HG02840 (cell line): ENCODE measurements around the gene POP5.
"Not testable (repeated sequence)": the region's sequence is repeated elsewhere in the genome, so short reads cannot be mapped to it uniquely, and the experiment has no call there.

ENCODE experiments used
- ATAC-seq: cut with Tn5 transposase; IDR thresholded peaks from one replicate; pipeline ENCODE4 v1.9.1; 2021; ENCODE audit warnings: mild to moderate bottlenecking, moderate library complexity, moderate number of reproducible peaks; ENCODE audit not compliant: unreplicated experiment, low FRiP score

The POP5 gene, protein sequence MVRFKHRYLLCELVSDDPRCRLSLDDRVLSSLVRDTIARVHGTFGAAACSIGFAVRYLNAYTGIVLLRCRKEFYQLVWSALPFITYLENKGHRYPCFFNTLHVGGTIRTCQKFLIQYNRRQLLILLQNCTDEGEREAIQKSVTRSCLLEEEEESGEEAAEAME

DNA sequence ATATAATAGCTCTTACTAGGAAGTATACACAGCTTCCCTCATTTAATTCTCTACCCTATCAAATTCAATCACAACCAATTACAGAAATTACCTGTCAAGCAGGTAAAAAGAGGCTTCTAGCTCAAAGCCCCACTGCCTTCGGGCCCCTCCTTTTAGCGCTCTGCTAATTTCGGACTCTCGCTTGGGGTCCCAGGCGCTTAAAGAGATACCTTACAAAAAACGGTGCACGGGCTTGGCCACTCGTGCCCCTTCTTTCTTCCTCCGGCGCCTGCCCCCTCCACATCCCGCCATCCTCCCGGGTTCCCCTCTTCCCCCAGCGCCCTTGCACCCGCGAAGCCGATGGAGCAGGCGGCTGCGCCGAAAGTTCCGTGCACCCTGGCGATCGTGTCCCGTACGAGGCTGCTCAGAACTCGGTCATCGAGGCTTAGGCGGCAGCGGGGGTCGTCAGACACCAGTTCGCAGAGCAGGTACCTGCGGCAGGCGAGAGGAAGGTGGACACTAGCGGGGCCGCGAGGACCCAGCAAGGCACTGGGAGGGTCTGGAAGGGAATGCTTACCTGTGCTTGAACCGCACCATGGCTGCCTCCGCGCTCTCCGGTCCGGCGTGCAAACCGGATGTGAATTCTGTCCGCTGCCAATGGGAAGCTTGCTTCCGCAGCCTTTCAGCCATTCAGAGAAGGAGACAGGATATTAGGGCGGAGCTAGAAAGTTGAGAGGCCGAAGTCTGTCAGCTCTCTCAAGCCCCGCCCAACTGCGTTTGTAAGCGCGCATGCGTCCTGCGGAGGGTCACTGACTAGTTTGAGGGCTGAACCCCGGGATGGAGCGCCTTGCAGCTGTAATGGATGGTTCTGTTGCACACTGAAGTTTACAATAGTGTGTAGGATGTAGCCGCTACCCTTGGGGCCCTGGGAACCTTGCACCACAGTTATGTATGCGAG lies at the start of gene POP5:
TSS of gene POP5 (minus strand) at position 616 of the 937 bp plus-strand sequence. CDS start at position 576, 40 bp downstream.
- ATAC-seq = peak; percentile 95

DNA sequence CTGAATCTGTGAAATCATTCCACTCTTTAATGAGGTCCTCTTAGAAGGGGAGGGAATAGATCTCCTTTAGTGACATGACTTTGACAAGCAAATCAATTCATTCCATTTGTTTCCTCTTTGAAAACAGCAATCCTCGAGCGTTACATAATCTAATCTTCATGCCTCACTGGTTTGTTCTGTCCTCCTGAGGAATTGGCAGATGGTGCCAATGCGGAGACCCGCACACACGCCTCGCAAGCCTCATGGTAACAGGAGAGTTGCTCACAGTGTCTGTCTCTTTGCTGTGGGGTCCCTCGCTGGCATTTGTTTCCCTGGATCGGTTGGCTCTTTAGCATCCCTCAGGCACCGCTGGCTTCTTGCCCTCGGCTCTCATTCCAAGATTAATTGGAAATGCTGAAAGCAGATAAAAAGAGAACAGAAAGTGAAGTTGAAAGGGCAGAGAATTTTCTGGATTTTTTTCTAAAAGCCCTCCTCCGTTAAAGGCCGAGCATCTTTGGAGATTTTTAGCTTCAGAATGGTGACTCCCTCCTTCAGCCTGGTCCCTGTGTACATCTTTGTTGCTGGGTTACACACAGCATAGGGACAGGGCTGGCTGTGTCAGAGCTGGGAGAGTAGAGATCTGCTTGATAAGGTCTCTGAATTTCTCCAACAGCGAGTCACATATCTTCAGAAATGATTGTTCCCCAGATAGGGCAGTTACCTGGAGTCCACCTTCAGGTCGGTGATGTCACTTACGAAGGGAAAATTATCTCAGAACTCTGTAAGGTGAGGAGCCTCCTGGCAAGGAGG lies 49.1 kb upstream of the POP5 start:
- no peak for ATAC-seq

DNA sequence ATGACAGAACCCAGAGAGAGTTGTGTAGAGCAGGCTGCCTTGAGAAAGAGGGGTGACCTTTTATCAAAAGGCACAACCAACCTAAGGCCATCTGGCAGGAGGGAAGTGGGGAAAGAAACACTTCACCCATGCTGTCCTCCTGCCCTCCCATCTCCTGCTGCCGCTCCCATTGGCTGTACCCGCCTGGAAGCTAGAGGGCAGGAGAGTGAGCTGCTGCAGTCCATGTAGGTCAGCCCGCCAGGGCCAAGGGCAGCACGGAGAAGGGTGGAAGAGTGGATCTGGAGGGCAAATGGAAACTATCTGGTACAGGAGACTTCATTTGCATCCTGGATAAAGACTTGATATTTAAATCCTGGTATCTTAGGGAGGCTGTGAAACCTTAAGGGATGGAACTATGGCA lies 47.7 kb upstream of the POP5 start:
- ATAC-seq = no peak

DNA sequence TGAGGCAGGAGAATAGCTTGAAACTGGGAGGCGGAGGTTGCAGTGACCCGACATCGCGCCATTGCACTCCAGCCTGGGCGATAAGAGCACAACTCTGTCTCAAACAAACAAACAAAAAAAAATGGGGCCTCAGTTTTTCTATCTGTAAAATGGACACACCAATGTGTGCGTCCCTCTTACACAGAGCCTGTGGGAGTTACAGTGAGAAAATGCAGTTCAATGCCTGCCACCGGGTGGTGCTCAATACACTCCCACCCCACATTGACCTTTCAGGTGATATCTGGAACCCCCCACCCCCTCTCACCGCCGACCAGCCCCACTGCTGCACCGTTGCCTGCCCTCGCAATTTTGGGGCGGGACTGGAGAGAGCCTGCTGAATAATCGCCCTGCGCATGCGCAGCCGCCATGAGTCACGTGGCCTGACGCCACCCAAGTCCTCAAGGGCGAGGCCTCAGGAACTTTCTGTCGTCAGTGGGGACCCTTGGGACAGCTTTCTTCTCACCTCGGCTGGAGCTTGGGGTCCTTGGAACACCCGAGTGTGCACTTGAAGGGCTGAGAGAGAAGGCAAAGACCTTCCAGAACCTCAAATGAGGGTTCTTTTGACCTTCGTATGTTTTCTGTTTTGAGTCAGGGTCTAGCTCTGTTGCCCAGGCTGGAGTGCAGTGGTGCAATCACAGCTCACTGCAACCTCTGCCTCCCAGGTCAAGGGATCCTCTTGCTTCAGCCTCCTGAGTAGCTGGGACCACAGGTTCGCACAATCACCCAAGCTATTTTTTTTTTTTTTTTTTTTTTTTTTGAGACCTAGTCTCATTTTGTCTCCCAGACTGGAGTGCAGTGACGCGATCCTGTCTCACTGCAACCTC lies 44.6 kb upstream of the POP5 start:
- no peak for ATAC-seq

DNA sequence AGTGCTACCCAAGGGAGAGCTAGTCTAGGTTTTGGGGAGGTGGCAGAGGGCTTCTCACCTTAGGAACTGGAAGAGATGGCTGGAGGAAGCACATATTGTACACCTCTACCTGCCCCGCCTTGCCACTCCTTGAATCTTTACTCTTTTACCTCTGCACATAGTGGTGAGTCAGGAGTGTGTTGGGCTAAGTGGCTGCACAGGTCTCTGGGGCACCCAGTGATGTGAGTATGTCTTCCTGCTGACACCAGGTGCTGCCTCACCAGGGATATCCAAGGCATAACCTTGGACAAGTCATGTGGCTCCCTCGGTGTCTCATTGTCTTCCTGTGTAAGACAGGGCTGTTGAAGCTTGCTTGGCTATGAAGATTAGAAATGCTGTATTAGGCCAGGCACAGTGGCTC lies 39.4 kb upstream of the POP5 start:
- no peak for ATAC-seq

DNA sequence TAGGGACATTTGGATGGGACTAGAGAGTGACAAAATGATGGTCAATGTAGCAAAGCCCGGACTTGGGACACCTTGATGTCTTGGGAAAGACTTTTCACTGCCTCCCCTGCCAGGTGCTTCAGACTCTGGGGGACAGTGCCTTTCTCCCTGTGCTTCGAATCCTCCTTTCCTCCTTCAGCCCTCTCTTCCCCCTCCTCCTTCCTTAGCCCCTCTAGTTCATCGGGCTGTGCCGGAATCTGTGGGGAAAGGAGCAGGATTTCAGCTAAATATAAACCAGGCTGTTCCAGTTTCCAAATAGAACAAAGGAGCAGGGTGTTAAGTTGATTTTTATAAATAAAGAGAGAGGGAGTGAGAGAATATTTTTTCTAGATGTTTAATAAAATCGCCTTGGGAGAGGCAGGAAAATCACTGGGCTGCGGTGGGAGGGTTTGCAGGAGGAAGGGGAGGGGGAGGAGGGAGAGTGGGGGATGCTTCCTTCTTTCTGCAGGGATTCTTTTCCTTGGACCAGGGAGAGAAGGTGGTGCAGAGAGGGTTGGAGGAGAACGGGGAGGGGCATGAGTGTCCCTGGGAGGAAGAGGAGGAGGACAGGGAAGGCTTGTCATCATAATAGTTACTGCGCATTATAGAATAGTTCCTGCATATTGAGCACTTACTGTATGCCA lies 37.9 kb upstream of the POP5 start:
- ATAC-seq = no peak

DNA sequence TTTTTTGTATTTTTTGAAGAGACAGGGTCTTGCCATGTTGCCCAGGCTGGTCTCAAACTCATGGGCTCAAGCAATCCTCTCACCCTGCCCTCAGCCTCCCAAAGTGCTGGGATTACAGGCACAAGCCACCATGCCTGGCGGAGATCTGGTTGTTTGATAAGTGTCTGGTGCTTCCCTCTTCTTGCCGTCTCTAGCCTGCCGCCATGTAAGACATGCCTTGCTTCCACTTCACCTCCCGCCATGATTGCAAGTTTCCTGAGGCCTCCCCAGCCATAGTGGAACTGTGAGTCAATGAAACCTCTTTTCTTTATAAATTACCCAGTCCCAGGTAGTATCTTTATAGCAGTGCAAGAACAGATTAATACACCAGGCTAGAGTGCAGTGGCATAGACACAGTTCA lies 36.6 kb upstream of the POP5 start:
- not testable (repeated sequence) for ATAC-seq

DNA sequence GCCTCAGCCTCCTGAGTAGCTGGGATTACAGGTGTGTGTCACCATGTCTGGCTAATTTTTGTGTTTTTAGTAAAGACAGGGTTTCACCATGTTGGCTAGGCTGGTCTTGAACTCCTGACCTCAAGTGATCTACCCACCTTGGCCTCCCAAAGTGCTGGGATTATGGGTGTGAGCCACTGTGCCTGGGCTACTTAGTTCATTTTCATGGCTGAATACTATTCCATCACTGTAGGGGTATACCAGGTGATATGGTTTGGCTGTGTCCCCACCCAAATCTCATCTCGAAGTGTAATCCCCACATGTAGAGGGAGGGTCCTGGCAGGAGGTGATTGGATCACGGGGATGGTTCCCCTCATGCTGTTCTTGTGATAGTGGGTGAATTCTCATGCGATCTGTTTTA lies 36.0 kb upstream of the POP5 start:
- ATAC-seq = not testable (repeated sequence)

DNA sequence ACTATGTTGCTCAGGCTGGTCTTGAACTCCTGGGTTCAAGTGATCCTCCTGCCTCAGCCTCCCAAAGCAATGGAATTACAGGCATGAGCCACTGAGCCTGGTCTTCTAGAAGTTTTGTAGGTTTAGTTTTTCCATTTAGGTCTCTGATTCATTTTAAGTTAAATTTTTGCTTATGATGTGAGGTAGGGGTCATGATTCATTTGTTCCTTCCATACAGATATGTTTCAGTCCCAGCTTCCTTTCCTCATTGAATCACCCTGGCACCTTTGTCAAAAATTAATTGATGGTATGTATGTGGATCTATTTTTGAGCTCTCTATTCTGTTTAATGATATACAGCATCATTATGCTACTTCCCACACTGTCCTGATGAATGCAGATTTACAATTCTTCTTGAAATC lies 33.6 kb upstream of the POP5 start:
- no peak for ATAC-seq

DNA sequence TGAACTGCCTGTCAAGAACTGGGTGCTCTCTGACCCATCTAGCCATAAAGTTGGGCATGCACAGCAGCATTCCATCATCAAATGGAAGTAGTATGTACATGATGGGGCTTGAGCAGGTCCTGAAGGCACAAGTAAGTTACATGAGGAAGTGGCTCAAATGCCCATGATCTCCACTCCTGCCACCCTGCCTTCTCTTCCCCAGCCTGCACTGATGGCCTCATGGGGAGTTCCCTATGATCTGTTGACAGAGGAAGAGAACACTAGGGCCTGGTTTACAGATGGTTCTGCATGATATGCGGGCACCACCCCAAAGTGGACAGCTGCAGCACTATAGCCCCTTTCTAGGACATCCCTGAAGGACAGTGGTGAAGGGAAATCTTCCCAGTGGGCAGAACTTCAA lies 30.3 kb upstream of the POP5 start:
- ATAC-seq = not testable (repeated sequence)

DNA sequence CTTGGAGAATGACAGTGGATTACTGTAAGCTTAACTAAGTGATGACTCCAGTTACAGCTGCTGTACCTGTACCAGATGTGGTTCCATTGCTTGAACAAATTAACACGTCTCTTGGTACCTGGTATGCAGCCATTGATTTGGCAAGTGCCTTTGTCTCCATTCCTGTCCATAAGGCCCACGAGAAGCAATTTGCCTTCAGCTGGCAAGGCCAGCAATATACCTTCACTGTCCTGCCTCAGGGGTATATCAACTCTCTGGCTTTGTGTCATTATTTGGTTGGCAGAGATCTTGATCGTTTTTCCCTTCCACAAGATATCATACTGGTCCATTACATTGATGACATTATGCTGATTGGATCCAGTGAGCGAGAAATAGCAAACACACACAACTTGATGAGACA lies 29.4 kb upstream of the POP5 start:
- no peak for ATAC-seq

DNA sequence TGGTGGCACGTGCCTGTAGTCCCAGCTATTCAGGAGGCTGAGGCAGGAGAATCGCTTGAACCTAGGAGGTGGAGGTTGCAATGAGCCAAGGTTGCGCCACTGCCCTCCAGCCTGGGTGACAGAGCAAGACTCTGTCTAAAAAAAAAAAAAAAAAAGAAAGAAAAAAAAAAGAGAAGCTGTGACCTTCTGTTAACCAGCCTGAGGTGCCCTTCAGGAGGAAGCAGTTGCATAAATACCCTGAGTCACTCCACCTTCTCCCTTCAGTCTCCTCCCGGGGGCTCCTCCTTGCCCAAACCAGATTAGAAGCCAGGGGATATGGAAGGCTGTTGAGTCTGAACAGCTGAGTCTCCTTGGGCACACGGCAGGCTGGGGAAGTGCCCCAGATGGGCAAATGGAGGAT lies 21.2 kb upstream of the POP5 start:
- not testable (repeated sequence) for ATAC-seq

DNA sequence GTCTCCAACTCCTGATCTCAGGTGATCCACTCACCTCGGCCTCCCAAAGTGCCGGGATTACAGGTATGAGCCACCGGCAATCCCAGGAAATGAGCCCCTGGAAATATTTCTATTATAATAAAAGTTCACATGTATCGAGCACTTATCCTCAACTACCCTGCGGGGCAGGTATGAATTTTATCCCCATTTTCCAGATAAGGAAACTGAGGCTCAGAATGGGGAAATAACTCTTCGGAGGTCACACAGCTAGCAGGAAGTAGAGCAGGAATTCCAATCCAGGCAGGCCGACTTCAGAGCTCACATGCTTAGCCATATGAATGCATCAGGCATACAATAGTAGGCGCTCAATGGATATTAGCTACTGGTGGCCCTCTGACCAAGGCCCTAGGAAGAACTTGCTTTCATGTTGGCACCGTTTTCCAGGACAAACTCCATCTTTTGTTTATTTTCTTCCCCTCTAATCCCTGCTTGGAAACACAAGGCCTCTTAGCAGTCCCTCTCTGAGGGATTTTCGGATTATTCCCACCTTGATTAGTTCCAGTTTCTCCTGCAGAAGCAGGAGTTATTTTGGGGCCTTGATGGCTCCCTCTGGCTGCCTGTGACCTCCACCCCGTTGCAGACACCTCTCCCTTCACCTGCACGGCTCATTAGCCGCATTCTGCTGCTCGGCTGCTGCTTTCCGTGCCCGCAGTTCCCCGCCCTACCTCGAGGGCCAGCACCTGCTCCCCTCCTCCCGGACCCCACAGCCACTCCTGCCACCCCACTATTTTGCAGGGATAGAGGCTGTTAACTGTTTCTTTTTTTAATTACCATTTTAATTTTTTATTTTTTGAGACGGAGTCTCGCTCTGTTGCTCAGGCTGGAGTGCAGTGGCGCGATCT lies 18.7 kb upstream of the POP5 start:
- ATAC-seq = no peak

DNA sequence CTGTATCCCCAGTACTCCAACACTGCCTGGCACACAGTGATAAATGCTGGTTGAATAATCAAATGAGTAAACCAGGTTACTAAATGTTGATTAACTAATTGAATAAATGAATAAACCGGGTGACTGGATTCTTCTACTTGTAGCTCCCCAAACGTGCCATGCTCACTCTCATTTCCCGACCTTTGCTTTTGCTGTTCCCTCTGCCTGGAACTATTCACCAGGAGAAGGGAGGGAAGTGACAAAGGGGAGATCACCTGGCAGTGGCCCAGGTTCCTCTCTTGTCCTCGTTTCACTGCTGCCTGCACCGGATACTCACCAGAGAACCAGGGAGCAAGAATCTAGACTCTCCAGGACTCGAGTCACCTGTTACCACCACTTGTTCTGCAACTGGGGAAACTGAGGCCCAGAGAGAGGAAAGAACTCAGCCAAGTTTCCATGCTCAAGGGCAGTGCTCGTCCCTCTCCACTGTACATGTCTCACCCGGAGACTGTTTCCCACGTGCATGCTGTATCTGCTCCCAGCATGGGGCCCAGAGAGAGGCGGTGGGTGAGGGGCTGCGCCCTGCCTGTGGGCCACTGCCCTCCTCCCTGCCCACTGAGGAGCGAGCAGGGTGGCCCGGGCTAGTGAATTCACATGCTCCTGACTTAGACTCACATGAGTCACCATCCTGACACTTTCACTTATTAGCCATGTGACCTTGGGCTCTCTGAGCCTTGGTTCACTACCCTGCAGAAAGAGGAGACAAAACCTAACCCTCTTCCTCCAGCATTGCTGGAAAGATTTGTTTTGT lies 17.7 kb upstream of the POP5 start:
- ATAC-seq = no peak

DNA sequence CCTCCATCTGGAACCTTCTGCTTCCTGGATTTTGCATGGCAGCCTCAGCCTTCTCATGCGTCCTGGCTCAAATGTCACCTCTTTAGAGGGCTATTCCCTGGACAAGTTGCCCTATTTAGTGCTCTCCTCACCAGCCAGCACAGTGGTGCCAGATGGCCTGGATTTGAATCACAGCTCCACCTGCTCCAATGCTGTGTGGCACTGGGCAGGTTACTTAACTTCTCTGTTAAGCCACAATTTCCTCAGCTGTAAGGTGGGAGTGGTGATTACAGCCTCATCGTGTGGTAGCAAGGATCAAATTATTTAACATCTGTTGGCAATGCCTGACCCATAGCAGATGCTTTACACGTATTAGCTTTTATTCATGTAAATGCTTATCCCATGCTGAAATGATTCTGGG lies 16.7 kb upstream of the POP5 start:
- no peak for ATAC-seq

DNA sequence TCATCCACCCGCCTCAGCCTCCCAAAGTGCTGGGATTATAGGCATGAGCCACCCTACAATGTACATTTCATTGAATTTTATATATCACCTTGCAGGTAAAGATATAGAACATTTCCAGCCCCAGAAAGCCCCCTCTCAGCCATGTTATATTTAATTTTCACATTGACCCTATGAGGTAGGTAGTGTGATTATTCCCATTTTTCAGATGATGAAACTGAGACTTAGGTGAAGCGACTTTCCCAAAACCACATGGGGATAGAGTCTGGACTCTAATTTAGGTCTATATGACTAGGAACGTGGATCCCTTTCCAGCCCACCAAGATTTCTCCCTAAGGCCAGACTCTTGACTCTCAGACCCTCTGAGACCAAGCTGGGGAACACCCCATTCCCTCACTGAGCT lies 15.7 kb upstream of the POP5 start:
- no peak for ATAC-seq

DNA sequence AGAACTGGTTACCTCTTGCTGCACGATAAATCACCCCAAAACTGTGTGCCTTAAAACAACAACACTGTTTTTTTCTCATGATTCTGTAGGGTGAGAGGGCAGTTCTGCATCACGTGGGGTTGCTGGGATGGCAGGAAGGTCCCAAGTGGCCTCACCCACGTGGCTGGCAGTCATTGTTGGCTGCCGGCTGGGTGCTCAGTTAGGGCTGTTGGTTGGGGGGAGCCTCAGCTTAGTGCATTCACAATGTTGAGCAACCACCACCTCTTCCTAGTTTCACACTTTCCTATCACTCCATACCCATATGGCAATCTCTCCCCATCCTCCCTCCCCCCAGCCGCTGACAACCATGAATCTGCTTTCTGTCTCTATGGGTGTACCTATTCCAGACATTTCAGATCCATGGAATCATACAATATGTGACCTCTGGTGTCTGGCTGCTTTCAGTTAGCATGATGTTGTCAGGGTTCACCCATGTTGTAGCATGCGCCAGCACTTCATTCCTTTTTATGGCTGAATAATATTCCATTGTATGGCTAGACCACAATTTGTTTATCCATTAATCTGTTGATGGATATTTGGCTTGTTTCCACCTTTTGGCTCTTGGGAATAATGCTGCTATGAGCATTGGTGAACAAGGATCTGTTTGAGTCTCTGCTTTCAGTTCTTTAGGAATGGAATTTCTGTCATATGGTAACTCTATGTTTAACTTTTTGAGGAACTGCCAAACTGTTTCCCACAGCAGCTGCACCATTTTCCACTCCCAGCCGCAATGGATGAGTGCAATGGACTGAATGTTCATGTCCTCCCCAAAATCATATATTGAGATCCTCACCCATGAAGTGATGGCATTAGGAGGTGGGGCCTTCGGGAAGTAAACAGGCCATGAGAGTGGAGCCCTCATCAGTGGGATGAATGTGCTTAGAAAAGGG lies 11.2 kb upstream of the POP5 start:
- ATAC-seq = no peak
